Activated naive CD8-positive, alpha-beta T cell treated with anti-CD3 and anti-CD28 coated beads, Interleukin-2, amount 50 U/mL, for 24 hours (primary cell): ENCODE data around the gene ELL.

Experiments
- ATAC-seq: fragments of 150-1000 bp; cut with Tn5 transposase; one replicate; pipeline ENCODE4 v1.10.0; 2021
- DNase-seq: peaks from one replicate; pipeline ENCODE4 v3.0.0; 2021
- H3K27ac Mint-ChIP-seq: one replicate; pipeline ENCODE4 v1.8.0; 2021; ENCODE audit warnings: mild to moderate bottlenecking, mixed read lengths
- H3K27me3 Mint-ChIP-seq: one replicate; pipeline ENCODE4 v1.8.0; 2021; ENCODE audit warnings: mixed read lengths
- H3K36me3 Mint-ChIP-seq: one replicate; pipeline ENCODE4 v1.8.0; 2021; ENCODE audit warnings: low read depth, mixed read lengths
- H3K4me1 Mint-ChIP-seq: one replicate; pipeline ENCODE4 v1.8.0; 2021; ENCODE audit warnings: mixed read lengths
- H3K4me3 Mint-ChIP-seq: one replicate; pipeline ENCODE4 v1.8.0; 2021; ENCODE audit warnings: mild to moderate bottlenecking, moderate library complexity, mixed read lengths
- H3K9me3 Mint-ChIP-seq: one replicate; pipeline ENCODE4 v1.8.0; 2021; ENCODE audit warnings: mixed read lengths

ELL gene

GRCh38 chr19:18493440-18494266, 28.2 kb downstream of the ELL start:
- H3K36me3 Mint-ChIP-seq: peaks cover 2% of the 10 kb centered on the region
- ATAC-seq (no peak), DNase-seq (no peak)
- H3K4me1 Mint-ChIP-seq: peaks cover 61% of the 10 kb centered on the region
- no peaks in the 10 kb centered on the region for H3K9me3 Mint-ChIP-seq
- H3K27me3 Mint-ChIP-seq: no peaks in the 10 kb centered on the region
- no peak overlapping the region for H3K4me3 Mint-ChIP-seq
- peak overlapping the region; percentile 49 for H3K27ac Mint-ChIP-seq

- H3K27ac Mint-ChIP-seq: no peak overlapping the region
- H3K27me3 Mint-ChIP-seq: no peaks in the 10 kb centered on the region
- H3K36me3 Mint-ChIP-seq: peaks cover 2% of the 10 kb centered on the region
- no peaks in the 10 kb centered on the region for H3K9me3 Mint-ChIP-seq
- ATAC-seq (no peak), DNase-seq (no peak)
- peaks cover 65% of the 10 kb centered on the region for H3K4me1 Mint-ChIP-seq
- H3K4me3 Mint-ChIP-seq: no peak overlapping the region
Measured at GRCh38 chr19:18491995-18492953, 29.6 kb downstream of the ELL start.

- Mint-ChIP-seq H3K9me3 (no peaks in the 10 kb centered on the region), H3K27ac (no peak overlapping the region), H3K4me1 (peaks cover 61% of the 10 kb centered on the region), H3K4me3 (no peak overlapping the region), H3K27me3 (no peaks in the 10 kb centered on the region), H3K36me3 (peaks cover 2% of the 10 kb centered on the region)
- no peak for DNase-seq
- no peak for ATAC-seq
Measured at GRCh38 chr19:18490728-18491127, 31.1 kb downstream of the ELL start.

- DNase-seq (no peak), ATAC-seq (no peak)
- Mint-ChIP-seq H3K27me3 (no peaks in the 10 kb centered on the region), H3K9me3 (no peaks in the 10 kb centered on the region), H3K4me1 (peaks cover 56% of the 10 kb centered on the region), H3K36me3 (peaks cover 2% of the 10 kb centered on the region), H3K4me3 (no peak overlapping the region), H3K27ac (no peak overlapping the region)
Measured at GRCh38 chr19:18489627-18490184, 32.2 kb downstream of the ELL start.

GRCh38 chr19:18488838-18489626, 32.8 kb downstream of the ELL start:
- Mint-ChIP-seq H3K4me1 (peaks cover 51% of the 10 kb centered on the region), H3K9me3 (no peaks in the 10 kb centered on the region), H3K27ac (no peak overlapping the region), H3K27me3 (no peaks in the 10 kb centered on the region), H3K36me3 (peaks cover 2% of the 10 kb centered on the region), H3K4me3 (no peak overlapping the region)
- no peak for ATAC-seq
- DNase-seq: no peak

GRCh38 chr19:18488403-18488723, 33.5 kb downstream of the ELL start:
- Mint-ChIP-seq H3K36me3 (peaks cover 2% of the 10 kb centered on the region), H3K27ac (peak overlapping the region; percentile 57)
- ATAC-seq: no peak

GRCh38 chr19:18487576-18488402, 34.1 kb downstream of the ELL start:
- DNase-seq (no peak), ATAC-seq (no peak)
- H3K36me3 Mint-ChIP-seq: peaks cover 2% of the 10 kb centered on the region
- H3K9me3 Mint-ChIP-seq: no peaks in the 10 kb centered on the region
- H3K27me3 Mint-ChIP-seq: no peaks in the 10 kb centered on the region
- peak overlapping the region; percentile 57 for H3K27ac Mint-ChIP-seq
- H3K4me3 Mint-ChIP-seq: no peak overlapping the region
- H3K4me1 Mint-ChIP-seq: peaks cover 57% of the 10 kb centered on the region

More at GRCh38 chr19:18488403-18488723, 33.5 kb downstream of the ELL start:
- peaks cover 53% of the 10 kb centered on the region for H3K4me1 Mint-ChIP-seq
- no peaks in the 10 kb centered on the region for H3K27me3 Mint-ChIP-seq
- no peak for DNase-seq
- no peak overlapping the region for H3K4me3 Mint-ChIP-seq
- no peaks in the 10 kb centered on the region for H3K9me3 Mint-ChIP-seq

GRCh38 chr19:18486746-18487145, 35.1 kb downstream of the ELL start:
- Mint-ChIP-seq H3K27me3 (no peaks in the 10 kb centered on the region), H3K9me3 (no peaks in the 10 kb centered on the region), H3K4me1 (peaks cover 65% of the 10 kb centered on the region)

GRCh38 chr19:18484992-18485391, 36.9 kb downstream of the ELL start:
- peak overlapping the region; percentile 31 for H3K27ac Mint-ChIP-seq
- no peak for DNase-seq
- no peaks in the 10 kb centered on the region for H3K9me3 Mint-ChIP-seq
- no peak overlapping the region for H3K4me3 Mint-ChIP-seq
- peaks cover 79% of the 10 kb centered on the region for H3K4me1 Mint-ChIP-seq
- no peak for ATAC-seq
- H3K36me3 Mint-ChIP-seq: peaks cover 3% of the 10 kb centered on the region
- H3K27me3 Mint-ChIP-seq: no peaks in the 10 kb centered on the region

More at GRCh38 chr19:18486746-18487145, 35.1 kb downstream of the ELL start:
- Mint-ChIP-seq H3K4me3 (no peak overlapping the region), H3K27ac (peak overlapping the region; percentile 49), H3K36me3 (peaks cover 2% of the 10 kb centered on the region)
- no peak for DNase-seq
- ATAC-seq: no peak

- DNase-seq: no peak
- Mint-ChIP-seq H3K9me3 (no peaks in the 10 kb centered on the region), H3K36me3 (peaks cover 5% of the 10 kb centered on the region), H3K4me3 (no peak overlapping the region), H3K4me1 (peaks cover 85% of the 10 kb centered on the region), H3K27me3 (no peaks in the 10 kb centered on the region), H3K27ac (peak overlapping the region; percentile 57)
- ATAC-seq: no peak
Measured at GRCh38 chr19:18483119-18483890, 38.6 kb downstream of the ELL start.

GRCh38 chr19:18481505-18482222, 40.2 kb downstream of the ELL start:
- H3K36me3 Mint-ChIP-seq: peaks cover 10% of the 10 kb centered on the region
- peak; percentile 39 for ATAC-seq
- peaks cover 87% of the 10 kb centered on the region for H3K4me1 Mint-ChIP-seq
- H3K9me3 Mint-ChIP-seq: no peaks in the 10 kb centered on the region
- no peaks in the 10 kb centered on the region for H3K27me3 Mint-ChIP-seq
- H3K27ac Mint-ChIP-seq: peak overlapping the region; percentile 69
- DNase-seq: no peak
- H3K4me3 Mint-ChIP-seq: peak overlapping the region; percentile 37

- peaks cover 12% of the 10 kb centered on the region for H3K36me3 Mint-ChIP-seq
- no peak for ATAC-seq
- H3K4me3 Mint-ChIP-seq: no peak overlapping the region
- H3K4me1 Mint-ChIP-seq: peaks cover 87% of the 10 kb centered on the region
- no peaks in the 10 kb centered on the region for H3K9me3 Mint-ChIP-seq
- DNase-seq: no peak
- H3K27ac Mint-ChIP-seq: peak overlapping the region; percentile 91
- no peaks in the 10 kb centered on the region for H3K27me3 Mint-ChIP-seq
Measured at GRCh38 chr19:18480006-18480691, 41.7 kb downstream of the ELL start.
